Activated T-helper 1 cell treated with Interleukin-2 at 50 U/mL for 16 hours (primary cell): Measurements from ENCODE around the gene GAREM1.
"Not testable (repeated sequence)": the region's sequence is repeated elsewhere in the genome, so short reads cannot be mapped to it uniquely, and the experiment has no call there.

Experiments used
- DNase-seq: peaks from one replicate; pipeline ENCODE4 v3.0.0-alpha.2; 2020; ENCODE audit warnings: low read depth

Gene GAREM1

DNA sequence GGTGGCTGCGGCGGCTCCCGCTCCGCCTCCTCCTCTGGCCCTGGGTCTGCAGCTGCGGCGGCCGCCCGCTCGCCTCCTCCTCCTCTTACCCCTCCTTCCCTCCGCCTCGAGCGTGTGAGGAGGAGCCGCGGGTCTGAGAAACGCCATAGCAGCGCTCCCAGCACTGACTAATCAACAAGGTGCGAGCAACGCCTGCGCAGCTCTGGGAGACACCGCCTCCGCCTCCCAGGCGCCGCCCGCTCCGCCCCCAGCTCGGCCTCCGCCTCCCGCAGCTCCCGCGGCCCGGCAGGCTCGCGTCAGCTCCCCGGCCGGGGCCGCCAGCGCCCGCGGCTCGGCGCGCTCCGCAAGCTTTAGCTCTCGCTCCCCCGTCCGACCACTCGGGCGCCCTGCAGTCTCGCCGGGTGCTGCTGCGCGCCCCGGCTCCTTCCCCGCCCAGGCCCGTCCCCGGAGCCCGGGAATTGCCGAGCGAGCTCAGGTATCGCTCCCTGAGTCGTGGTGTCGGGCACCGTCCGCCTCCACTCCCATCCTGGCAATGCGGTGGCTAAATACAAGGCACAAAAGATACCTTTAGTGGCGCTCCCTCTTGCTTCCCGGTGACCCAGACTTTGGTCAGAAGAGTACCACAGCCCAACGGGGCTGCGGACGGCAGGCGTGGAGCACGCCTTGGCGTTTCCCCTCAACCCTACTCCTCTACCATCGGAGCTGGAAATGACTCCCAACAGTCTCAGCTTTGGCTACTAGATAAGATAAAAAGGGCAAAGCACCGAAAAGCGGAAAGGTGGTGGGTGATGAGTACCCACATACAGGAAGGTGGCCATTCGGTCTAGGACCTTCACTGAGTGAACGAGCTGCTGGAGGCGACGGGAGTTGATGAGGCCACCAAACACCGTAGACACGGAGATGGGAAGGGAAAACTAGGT lies at the start of gene GAREM1:
TSS of gene GAREM1 (minus strand) at position 169 of the 920 bp plus-strand sequence. CDS start 454 bp downstream, outside the sequence.
- peak; percentile 68 for DNase-seq

DNA sequence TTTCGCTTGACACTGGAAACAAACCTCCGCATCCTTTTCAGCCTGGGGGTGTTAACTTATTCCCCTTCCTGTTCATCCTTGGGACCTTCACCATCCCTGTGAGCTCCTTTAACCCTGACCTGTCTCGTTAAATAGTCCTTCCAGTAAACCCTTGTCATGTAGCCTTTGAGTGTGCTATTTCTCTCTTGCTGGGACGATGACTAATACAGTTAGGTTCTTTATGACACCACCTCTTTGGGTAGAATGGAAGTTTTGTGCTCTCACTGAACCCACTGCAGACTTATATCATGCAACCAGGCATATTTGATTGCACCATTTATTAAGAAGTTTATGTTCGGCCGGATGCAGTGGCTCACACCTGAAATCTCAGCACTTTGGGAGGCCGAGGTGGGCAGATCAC lies 40.5 kb upstream of the GAREM1 start:
- no peak for DNase-seq

DNA sequence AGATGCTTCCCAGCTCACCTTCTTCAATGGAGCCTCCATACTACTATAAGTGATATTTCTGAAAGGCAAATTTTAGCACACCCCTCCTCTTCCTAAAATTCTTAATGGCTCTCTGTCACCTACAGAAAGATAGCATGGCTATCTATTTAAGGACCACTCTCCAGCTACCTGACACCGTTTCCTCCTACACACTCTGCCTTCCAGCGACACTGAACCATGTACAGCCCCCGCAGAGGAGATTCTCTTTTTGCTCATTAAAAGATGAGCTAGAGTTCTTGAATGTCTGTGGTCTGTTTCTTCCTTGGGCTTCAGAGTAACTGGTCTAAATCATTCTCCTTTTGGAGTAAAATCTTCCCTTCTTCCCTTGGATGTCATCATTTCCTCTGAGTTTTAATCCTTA lies 38.4 kb upstream of the GAREM1 start:
- no peak for DNase-seq

DNA sequence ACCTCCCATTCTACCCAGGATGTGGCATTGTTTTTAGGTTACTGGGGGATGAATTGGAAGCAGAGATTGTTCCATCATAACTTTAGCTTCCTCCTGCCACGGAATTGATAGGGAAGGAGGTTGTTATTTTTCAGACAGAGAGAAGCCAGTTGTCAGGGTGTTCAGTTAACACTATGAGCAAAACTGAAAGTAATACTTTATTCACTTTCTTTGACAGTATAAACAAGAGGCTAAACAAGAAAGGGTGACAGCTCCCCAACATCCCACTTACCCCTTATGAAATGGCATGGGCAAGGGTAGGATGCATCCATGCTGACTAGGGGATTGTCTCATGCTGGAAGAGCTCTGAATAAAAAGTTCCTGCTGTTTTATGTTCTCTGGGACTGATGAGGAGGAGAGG lies 36.4 kb upstream of the GAREM1 start:
- DNase-seq: no peak

DNA sequence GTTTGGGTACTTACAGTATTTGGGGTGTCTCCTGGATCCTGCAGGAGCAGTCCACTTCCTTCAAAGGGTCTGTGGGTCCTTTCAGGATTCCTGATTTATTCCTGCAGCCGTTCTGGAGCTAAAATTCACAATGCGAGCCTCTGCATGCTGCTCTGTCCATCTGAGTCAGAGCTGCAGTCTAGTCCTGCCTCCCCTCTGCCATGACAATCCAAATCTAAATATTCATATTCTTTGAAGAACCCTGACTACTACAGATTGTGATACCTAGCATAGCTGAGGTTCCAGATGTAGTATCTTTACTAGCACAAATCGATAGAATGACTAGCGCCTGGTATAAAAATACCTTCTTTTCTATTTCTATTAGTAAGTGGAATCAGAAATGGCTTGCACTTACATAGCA lies 31.3 kb upstream of the GAREM1 start:
- DNase-seq: no peak

DNA sequence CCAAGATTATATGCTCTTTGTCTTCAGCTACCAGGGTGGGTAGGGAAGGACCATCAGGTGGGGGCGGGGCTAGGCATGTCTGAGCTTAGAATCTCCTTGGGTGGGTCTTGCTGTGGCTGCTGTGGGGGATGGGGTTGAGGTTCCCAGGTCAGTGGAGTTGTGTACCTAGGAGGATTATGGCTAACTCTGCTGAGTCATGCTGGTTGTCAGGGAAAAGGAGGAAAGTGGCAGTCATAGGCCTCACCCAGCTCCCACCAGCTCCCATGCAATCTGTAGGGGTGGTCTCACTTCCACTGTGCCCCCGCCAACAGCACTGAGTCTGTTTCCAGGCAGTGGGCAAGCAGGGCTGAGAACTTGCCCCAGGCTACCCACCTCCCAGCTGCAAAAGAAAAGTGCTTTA lies 30.6 kb upstream of the GAREM1 start:
- not testable (repeated sequence) for DNase-seq

DNA sequence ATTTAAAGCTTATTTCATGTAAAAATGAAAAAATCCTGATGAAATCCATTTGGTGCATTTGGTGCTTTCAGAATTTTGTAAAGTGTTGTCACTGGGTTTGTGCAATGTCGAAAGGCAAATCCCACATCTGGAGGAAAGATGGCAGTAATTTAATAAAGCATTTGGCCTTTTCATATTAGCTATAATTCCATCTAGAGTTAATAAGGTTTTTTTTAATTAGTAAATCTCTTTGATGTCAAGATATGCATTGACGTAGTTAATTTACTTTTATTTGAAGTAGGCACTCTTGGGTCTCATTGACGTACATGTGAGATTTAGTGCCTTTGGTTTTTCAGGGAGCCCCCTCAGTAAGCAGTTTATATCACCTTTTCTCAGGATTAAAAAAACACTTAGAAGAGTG lies 12.3 kb upstream of the GAREM1 start:
- no peak for DNase-seq

DNA sequence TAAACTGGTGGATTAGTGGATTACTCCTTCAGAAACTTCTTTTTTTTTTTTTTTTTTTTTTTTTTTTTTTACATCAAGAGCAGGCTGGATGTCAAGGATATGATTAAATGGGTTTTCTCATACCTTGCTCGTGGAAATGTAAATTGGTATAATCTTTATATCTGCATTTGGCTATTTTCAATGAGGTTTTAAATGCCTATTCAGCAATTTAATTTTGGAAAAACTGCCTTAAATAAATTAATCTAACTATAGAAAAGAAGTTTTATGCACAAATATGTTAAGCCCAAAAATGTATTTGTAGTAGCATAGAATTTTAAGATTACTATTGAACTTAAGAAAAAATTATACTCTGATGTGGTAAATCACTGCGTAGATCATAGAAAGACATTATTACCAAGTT lies 11.4 kb upstream of the GAREM1 start:
- no peak for DNase-seq

DNA sequence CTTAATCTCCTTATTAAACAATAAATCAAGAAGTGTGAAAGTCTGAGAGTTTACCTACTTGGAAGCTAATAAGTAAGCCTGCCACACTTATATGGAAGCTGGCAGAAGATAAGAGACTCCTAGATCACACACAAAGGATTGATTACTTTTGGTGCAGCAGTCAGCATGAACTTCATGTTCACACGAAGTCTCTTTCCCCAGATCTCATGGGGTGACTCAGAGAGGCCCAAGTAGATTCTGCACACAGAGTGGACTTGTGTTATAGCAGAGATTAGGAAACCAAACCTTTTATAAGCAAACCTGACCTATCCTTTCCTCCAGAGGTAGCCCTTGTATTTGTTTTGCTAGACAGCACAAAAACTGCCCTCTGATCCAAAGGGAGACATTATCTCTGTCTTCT lies 9.9 kb upstream of the GAREM1 start:
- DNase-seq: no peak

DNA sequence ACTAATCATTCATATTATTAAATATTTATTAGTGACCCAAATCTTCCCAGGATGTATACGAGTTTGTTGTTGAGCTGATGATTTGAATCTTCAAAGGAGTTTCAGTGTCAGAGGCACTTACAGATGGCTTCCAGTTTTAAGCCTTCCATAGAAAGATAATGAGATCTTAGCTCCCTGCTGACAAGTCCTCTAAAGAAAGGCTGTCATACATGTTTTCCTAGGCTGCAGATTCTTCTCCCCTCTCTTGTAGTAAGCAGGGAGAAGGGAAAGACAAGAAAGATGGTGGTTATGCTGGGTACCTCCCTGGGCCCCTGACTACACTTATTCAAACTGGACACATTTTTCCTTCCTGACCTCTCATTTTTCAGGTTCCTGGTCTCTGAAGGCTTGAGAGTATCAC lies 8.1 kb upstream of the GAREM1 start:
- no peak for DNase-seq

DNA sequence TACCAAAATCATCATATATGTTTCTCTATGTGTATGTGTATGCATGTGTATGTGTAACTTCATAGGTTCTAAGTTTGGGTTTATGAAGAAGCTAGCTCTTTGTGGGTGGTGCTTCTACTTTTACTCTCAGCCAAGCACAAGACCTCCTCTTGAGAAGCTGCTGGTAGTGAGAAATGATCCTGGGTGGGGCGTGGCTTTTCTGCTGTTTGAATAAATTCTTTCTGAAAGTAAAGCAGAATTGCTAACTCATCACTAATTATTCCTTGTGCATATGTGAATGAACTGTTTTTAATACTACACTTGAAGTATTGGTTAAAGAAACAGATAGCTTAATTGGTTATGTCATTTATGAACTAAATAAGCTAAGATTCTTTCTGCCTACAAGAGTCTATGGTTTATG lies 7.6 kb upstream of the GAREM1 start:
- no peak for DNase-seq

DNA sequence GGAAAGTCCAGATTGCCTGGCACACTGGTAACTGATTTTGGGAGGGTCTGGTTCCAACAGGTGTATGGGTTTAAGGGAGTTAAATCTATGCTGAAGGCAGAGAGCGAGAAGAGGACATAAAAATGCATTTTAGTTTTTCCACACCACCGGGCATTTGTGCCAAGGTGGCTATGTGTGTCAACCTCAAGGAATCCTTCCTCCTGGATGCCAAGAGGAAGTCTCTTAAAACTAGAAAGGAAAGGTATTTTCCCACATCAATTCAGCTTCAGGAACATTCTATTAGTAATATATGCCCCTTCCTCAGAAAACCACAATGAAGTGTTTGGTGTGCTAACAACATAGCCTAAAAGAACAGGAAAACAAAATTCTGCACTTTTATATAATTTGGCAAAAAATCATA lies 5.4 kb upstream of the GAREM1 start:
- no peak for DNase-seq

DNA sequence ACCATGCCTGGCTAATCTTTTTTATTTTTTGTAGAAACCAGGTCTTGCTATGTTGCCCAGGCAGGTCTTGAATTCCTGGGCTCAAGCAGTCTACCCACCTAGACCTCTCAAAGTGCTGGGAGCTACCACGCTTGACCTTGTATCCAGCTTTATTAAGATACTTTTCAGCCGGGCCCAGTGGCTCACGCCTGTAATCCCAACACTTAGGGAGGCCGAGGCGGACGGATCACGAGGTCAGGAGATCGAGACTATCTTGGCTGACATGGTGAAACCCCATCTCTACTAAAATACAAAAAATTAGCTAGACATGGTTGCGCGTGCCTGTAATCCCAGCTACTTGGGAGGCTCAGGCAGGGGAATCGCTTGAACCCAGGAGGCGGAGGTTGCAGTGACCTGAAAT lies 4.4 kb upstream of the GAREM1 start:
- not testable (repeated sequence) for DNase-seq

DNA sequence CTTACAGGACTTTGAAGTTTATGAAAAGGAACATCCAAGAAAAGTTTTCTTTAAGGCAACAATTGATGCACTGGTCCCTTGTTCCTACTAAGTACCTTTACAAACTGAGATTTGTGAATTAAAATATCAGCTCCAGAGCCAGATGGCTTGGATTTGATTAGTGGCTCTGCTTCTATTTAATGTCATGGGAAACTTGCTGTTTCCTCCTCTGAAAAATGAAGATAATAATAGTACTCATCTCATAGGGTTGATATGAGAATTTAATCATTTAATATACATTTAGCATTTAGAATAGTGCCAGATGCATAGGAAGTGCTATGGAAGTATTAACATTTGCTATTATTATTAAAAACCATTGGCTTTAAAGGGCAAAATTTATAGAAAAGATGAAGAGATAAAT lies 2.6 kb upstream of the GAREM1 start:
- DNase-seq: no peak

DNA sequence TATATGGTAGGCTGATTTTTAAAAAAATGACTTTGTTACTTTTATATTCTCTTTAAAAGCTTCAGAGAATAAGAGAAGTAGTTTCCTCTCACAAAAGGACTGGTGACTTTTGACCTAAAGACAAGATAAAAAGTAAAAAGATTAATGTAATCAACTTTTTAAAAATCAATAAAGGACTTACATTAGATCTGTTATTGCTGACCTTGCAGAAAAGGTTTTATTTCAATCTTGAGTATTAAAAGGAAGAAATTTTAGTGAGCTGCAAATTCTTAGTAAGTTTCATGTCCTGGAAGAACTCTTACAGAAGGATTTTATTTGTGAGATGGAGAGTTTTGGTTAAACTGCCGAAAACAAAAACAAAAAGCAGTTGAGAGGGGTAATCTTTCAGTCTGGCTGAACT lies 2.2 kb upstream of the GAREM1 start:
- no peak for DNase-seq

DNA sequence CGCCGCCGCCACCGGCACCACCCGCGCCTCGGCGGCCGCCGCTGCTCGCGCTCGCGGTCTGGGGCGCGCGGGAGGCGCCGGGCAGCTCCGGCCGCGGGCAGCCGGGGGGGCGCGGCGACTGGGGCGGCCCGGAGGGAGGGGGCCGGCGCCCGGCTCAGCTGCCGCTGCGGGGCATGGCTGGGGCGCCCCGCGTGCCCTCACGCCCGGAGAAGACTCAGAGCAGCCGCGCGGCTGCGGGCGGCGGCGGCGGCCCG lies 295 bp downstream of the GAREM1 start:
- DNase-seq: no peak

DNA sequence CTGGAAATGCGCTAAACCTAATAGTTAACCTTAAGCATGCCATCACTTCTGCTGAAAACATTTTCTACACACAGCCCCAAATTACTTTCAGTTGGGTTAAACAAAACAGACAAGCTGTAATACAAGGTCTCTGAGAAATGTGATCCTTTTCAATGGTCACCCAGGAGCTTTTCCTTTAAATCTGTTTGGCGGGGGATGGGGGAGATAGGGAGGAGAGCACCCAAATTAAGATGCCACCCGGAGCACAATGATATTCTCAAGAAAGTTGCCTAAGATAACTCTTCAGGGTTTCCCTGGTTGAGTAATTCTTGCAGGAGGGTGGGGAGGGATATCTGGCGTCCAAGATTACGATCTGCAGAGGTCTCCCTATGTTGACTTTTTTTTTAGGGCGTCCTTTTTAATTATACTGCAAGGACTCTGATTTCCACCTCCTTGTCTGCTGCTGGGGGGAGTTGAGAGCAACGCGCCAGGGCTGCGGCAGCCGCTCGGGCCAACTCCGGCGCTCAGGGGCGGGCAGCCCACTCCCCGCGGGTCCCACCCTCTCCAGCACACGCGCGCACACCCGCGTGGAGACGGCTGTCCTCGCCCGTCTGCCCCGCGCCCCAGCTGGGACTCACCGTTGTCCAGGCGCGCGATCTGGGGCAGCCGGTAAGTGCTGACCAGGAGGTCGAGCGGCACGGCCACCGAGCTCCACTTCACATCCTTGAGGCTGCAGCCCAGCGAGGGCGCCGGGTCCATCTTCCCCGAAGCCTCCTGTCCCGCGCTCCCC lies 807 bp downstream of the GAREM1 start:
- DNase-seq: no peak

DNA sequence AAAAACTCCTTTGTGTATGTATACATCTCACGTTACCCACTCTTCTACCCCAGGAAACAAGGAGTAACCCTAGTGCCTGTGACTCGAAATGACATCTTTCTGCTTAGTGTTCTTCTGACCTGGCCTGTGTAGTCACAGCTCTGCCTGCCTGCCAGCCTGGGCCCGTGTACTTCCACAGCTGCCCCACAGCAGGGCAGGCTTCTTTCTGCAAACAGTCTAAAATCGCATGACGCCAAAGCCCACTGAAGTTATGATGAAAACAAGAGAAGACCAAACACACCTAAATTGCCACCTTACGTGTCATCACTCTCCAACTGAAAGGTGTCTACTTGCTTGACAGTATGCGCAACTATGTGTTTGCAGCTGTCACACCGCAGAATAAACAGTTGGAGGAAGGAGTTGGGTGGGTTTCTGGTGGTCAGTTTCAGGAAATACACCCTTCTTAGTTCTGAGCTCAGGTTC lies 1.5 kb downstream of the GAREM1 start:
- DNase-seq: no peak

DNA sequence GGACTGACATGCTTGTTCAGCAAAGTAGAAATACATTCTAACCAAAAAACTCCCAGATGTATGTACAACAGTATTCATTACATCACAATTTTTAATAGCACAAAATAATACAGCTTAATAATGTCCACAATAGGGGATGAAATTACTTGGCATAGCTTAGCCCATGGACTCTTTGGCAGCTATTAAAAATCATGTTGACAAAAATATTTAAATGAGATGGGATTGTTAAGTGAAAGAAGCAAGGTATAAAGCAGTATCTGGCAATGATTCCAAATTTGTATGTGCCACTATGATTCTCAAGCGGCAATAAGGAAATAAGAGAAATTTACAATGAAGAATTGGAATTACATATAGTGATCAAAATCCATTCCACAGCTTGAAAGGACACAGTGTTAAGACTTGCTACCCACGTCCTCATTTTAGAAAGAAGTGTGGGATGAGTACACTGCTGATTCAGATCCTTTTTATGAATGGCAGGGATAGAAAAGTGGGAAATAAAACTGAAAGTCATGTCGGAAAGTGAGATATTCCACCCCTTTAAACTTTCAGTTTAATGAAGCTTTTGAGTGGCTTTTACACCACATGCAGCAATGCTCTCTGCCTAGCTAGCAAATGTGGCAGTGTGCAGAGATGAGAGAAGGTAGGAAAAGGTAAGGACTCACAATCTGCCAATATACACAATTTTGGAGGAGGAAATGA lies 2.4 kb downstream of the GAREM1 start:
- no peak for DNase-seq

DNA sequence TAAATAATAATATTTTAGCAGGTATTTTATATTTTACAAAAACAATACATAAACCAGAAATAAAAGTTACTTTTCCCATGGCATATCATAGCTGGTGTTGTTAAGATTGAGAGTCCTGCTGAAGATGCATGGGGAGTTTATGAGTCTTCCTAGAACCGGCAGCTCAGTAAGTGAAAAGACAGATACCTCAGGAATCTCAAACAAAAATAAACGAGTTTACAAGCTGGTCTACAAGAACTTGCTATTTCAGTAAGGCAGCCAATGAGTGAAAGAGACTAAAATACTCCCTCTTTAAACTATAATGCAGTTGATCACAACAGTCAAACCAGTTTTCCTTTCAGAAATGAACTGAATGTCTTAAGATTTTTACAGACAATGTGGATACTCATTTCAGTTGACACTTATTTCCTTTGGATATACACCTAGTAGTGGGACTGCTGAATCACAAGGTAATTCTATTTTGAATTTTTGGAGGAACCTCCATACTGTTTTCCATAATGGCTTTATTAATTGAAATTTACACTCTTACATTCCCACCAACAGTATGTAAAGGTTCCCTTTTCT lies 8.9 kb downstream of the GAREM1 start:
- DNase-seq: no peak

DNA sequence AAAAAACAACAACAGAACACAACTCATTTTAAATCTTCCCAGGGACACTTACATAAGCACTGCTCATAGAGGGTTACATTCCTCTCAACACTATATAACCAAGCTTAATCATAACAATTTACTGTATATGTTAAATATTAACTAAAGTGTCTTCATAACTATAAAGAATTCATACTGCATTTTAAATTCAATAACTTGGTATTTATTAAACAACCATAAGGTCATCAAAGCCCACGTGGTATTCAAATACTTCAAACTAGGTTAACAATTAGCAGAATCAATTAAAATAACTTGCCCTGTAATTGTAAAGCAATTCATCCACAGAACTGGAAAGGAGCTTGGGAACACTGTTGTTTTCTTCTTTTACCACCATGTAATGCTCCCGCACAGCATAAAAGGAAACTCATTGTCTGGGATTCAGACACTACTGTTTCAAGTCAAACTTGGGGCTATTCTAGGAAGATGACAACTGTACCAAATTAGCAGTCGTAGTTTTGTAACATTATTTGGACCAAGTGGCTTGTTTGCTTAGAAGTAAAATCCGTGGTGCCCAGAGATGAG lies 10.4 kb downstream of the GAREM1 start:
- no peak for DNase-seq
